ENCODE results near the gene MCCC1. TPM values are rescaled to one million over a fixed set of nuclear protein-coding genes. Genes with fewer than 3 reads are reported as not detected.
"Not testable (repeated sequence)": the region's sequence is repeated elsewhere in the genome, so short reads cannot be mapped to it uniquely, and the experiment has no call there.

The MCCC1 gene
- total RNA-seq, 3 donors from 2014 or later (not counting 1 experiment from before 2014, with no cell fraction given): 18.4 to 23.0 (median 21.7) TPM

GRCh38 chr3:183108001-183108449, 8.7 kb upstream of the MCCC1 start:
- TF ChIP-seq, protein P1, sequence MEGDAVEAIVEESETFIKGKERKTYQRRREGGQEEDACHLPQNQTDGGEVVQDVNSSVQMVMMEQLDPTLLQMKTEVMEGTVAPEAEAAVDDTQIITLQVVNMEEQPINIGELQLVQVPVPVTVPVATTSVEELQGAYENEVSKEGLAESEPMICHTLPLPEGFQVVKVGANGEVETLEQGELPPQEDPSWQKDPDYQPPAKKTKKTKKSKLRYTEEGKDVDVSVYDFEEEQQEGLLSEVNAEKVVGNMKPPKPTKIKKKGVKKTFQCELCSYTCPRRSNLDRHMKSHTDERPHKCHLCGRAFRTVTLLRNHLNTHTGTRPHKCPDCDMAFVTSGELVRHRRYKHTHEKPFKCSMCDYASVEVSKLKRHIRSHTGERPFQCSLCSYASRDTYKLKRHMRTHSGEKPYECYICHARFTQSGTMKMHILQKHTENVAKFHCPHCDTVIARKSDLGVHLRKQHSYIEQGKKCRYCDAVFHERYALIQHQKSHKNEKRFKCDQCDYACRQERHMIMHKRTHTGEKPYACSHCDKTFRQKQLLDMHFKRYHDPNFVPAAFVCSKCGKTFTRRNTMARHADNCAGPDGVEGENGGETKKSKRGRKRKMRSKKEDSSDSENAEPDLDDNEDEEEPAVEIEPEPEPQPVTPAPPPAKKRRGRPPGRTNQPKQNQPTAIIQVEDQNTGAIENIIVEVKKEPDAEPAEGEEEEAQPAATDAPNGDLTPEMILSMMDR (IDR thresholded peaks at IDR 0.05): no peak
- H3K27me3 Mint-ChIP-seq (ENCODE audit: low read depth in 2 of 2): peaks cover 0 to 11% of the 10 kb centered on the region in 2 donors
- intact Hi-C loops (cut with micrococcal nuclease): no loop called here
- no peak overlapping the region for H3K27ac Mint-ChIP-seq
- ATAC-seq (no peak), DNase-seq (no peak)
- Histone ChIP-seq H3K27ac (ENCODE audit: low read length) (no peak overlapping the region), H3K9me3 (ENCODE audit: control insufficient read depth, insufficient read depth, low read length) (no peaks in the 10 kb centered on the region), H3K4me1 (ENCODE audit: control insufficient read depth, insufficient read depth, low read length) (no peaks in the 10 kb centered on the region), H3K36me3 (ENCODE audit: control insufficient read depth, insufficient read depth, low read length) (no peaks in the 10 kb centered on the region), H3K27me3 (ENCODE audit: control insufficient read depth, insufficient read depth, low read length) (no peaks in the 10 kb centered on the region), H3K4me3 (ENCODE audit: low read length) (no peak overlapping the region)
- WGBS (ENCODE audit: insufficient coverage): 32% methylated on average over 2 of the region's 2 CpGs
- no peaks in the 10 kb centered on the region for H3K9me3 Mint-ChIP-seq
- H3K4me1 Mint-ChIP-seq: no peaks in the 10 kb centered on the region
- no peak overlapping the region for H3K4me3 Mint-ChIP-seq
- no peaks in the 10 kb centered on the region for H3K36me3 Mint-ChIP-seq

GRCh38 chr3:183107372-183107771, 8.1 kb upstream of the MCCC1 start:
- H3K9me3 ChIP-seq (ENCODE audit: control insufficient read depth, insufficient read depth, low read length); DNase-seq; H3K27ac Mint-ChIP-seq; ATAC-seq; H3K4me1 ChIP-seq (ENCODE audit: control insufficient read depth, insufficient read depth, low read length); H3K36me3 Mint-ChIP-seq; intact Hi-C loops (cut with micrococcal nuclease); H3K4me3 Mint-ChIP-seq; H3K4me3 ChIP-seq (ENCODE audit: low read length); H3K36me3 ChIP-seq (ENCODE audit: control insufficient read depth, insufficient read depth, low read length); H3K27ac ChIP-seq (ENCODE audit: low read length); H3K27me3 ChIP-seq (ENCODE audit: control insufficient read depth, insufficient read depth, low read length); H3K9me3 Mint-ChIP-seq; H3K4me1 Mint-ChIP-seq: not testable (repeated sequence)
- WGBS (ENCODE audit: insufficient coverage): 100% methylated on average over 3 of the region's 4 CpGs
- H3K27me3 Mint-ChIP-seq (ENCODE audit: low read depth in 2 of 2): peaks cover 0 to 11% of the 10 kb centered on the region in 2 donors

GRCh38 chr3:183106635-183107034, 7.3 kb upstream of the MCCC1 start:
- no peak overlapping the region for H3K4me3 Mint-ChIP-seq
- TF ChIP-seq, protein P1 (IDR thresholded peaks at IDR 0.05): no peak
- no peaks in the 10 kb centered on the region for H3K4me1 Mint-ChIP-seq
- intact Hi-C loops (cut with micrococcal nuclease): no loop called here
- no peaks in the 10 kb centered on the region for H3K36me3 ChIP-seq (ENCODE audit: control insufficient read depth, insufficient read depth, low read length)
- H3K4me3 ChIP-seq (ENCODE audit: low read length): no peak overlapping the region
- H3K27me3 Mint-ChIP-seq (ENCODE audit: low read depth in 2 of 2): peaks cover 0 to 11% of the 10 kb centered on the region in 2 donors
- no peak overlapping the region for H3K27ac ChIP-seq (ENCODE audit: low read length)
- H3K27me3 ChIP-seq (ENCODE audit: control insufficient read depth, insufficient read depth, low read length): no peaks in the 10 kb centered on the region
- no peaks in the 10 kb centered on the region for H3K4me1 ChIP-seq (ENCODE audit: control insufficient read depth, insufficient read depth, low read length)
- H3K27ac Mint-ChIP-seq: no peak overlapping the region
- H3K9me3 Mint-ChIP-seq: no peaks in the 10 kb centered on the region
- no peaks in the 10 kb centered on the region for H3K36me3 Mint-ChIP-seq
- WGBS (ENCODE audit: insufficient coverage): 76% methylated on average over 6 of the region's 6 CpGs
- ATAC-seq (no peak), DNase-seq (no peak)
- no peaks in the 10 kb centered on the region for H3K9me3 ChIP-seq (ENCODE audit: control insufficient read depth, insufficient read depth, low read length)

GRCh38 chr3:183103950-183104349, 4.7 kb upstream of the MCCC1 start:
- H3K9me3 Mint-ChIP-seq: not testable (repeated sequence)
- 98% methylated on average over 28 of the region's 28 CpGs for WGBS (ENCODE audit: insufficient coverage)

GRCh38 chr3:183101040-183101439, 1.7 kb upstream of the MCCC1 start:
- peaks cover 32 to 36% of the 10 kb centered on the region in 2 donors for H3K4me1 Mint-ChIP-seq
- WGBS (ENCODE audit: insufficient coverage): over 99% methylated on average over 11 of the region's 24 CpGs
- H3K36me3 Mint-ChIP-seq; intact Hi-C loops (cut with micrococcal nuclease); H3K36me3 ChIP-seq (ENCODE audit: control insufficient read depth, insufficient read depth, low read length); H3K9me3 ChIP-seq (ENCODE audit: control insufficient read depth, insufficient read depth, low read length); H3K4me3 Mint-ChIP-seq; ATAC-seq; H3K27me3 ChIP-seq (ENCODE audit: control insufficient read depth, insufficient read depth, low read length); H3K4me3 ChIP-seq (ENCODE audit: low read length); H3K27me3 Mint-ChIP-seq (ENCODE audit: low read depth in 2 of 2); DNase-seq; H3K27ac ChIP-seq (ENCODE audit: low read length); H3K4me1 ChIP-seq (ENCODE audit: control insufficient read depth, insufficient read depth, low read length); H3K9me3 Mint-ChIP-seq: not testable (repeated sequence)
- peak overlapping the region in 1 of 2 donors; percentile 70 for H3K27ac Mint-ChIP-seq

More at GRCh38 chr3:183103950-183104349, 4.7 kb upstream of the MCCC1 start:
- H3K4me3 ChIP-seq (ENCODE audit: low read length); H3K4me3 Mint-ChIP-seq; H3K36me3 ChIP-seq (ENCODE audit: control insufficient read depth, insufficient read depth, low read length); H3K36me3 Mint-ChIP-seq; ATAC-seq; H3K27me3 Mint-ChIP-seq (ENCODE audit: low read depth in 2 of 2); intact Hi-C loops (cut with micrococcal nuclease); H3K27ac Mint-ChIP-seq; H3K9me3 ChIP-seq (ENCODE audit: control insufficient read depth, insufficient read depth, low read length); H3K4me1 ChIP-seq (ENCODE audit: control insufficient read depth, insufficient read depth, low read length); H3K27me3 ChIP-seq (ENCODE audit: control insufficient read depth, insufficient read depth, low read length); H3K27ac ChIP-seq (ENCODE audit: low read length); DNase-seq: not testable (repeated sequence)
- peaks cover 15% of the 10 kb centered on the region in 2 donors for H3K4me1 Mint-ChIP-seq
